Stimulated activated CD4-positive, alpha-beta T cell treated with anti-CD3 and anti-CD28 coated beads, Interleukin-4, amount 100 ng/mL, for 24 hours (primary cell): Measurements from ENCODE around the gene AP3M1.
"Not testable (repeated sequence)": the region's sequence is repeated elsewhere in the genome, so short reads cannot be mapped to it uniquely, and the experiment has no call there.

Experiments used
- DNase-seq: peaks from one replicate; pipeline ENCODE4 v3.0.0-alpha.2; 2020

The AP3M1 gene

DNA sequence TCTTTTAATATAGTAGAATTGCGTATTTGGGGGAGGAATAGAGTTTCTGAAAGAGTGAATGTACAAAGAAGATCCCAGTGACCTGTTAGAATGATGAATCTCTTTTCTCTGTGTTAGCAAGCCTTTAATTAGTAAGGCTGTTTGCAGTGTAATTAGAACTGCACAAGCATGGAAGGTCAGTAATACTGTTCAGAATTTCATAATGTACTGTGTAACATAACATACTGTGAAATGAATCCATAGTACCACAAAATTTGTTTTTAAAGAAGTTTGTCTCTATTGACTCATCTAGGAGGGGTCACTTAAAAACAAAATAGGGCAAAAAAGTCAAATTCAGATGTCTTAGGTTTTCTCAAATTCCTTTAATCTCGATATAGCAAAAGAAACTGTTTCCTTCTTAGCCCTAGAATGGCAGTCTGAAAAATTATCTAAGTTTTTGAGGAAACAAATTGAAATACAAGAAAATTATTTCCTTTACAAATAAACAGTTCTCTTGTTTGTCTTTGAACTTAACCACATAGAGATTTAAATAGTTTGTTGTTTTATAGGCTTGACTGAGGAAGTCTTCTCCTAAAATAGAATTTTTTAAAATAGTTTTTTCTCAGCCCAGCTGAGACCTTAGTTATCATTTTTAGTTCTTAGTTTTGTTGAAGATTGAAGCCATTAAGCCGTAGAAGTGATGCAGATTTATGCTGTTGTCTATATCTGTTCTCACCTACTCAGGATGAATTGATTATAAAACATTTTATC, 12.9 kb upstream of the AP3M1 start:
- DNase-seq = no peak

GRCh38 chr10:74160013-74160412, 9.4 kb upstream of the AP3M1 start:
- DNase-seq = no peak

GRCh38 chr10:74156919-74157289, 6.3 kb upstream of the AP3M1 start:
- DNase-seq = no peak

DNA sequence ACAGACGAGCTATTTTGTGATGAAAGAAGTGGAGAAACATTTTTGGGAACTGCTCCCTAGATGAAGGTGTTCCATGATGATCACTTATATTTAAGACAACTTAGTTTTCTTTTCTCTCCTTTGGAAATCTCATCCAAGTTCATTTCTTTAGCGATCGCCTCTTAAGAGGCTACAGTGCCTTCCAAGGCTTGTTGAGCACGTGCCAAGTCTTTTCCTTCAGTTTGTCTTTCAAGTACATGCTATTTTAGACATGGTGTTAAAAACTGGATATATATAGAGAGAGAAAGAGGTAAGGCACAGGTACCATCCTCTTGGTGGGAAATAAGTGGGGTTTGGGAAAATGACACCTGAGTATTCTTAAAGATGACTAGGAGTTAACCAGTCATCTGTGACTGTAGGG, 3.0 kb upstream of the AP3M1 start:
- no peak for DNase-seq

DNA sequence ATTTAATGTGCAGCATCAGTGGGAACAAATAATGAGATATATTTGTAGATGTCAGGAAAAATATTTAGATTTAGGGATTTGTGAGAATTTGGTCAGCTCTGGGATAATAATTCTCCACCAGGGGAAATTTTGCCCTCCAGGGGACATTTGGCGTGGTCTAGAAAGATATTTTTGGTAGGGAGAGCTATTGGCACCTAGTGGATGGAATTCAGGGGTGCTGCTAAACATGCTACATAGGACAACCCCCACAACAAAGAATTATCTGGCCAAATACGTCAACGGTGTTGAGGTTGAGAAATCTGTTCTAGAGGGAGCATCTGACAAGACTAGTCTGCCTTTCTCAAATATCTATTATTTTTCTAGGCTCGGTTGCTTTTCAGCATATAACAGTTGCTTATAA, 2.5 kb upstream of the AP3M1 start:
- no peak for DNase-seq

GRCh38 chr10:74151879-74152722, 1.5 kb upstream of the AP3M1 start:
- DNase-seq = no peak

DNA sequence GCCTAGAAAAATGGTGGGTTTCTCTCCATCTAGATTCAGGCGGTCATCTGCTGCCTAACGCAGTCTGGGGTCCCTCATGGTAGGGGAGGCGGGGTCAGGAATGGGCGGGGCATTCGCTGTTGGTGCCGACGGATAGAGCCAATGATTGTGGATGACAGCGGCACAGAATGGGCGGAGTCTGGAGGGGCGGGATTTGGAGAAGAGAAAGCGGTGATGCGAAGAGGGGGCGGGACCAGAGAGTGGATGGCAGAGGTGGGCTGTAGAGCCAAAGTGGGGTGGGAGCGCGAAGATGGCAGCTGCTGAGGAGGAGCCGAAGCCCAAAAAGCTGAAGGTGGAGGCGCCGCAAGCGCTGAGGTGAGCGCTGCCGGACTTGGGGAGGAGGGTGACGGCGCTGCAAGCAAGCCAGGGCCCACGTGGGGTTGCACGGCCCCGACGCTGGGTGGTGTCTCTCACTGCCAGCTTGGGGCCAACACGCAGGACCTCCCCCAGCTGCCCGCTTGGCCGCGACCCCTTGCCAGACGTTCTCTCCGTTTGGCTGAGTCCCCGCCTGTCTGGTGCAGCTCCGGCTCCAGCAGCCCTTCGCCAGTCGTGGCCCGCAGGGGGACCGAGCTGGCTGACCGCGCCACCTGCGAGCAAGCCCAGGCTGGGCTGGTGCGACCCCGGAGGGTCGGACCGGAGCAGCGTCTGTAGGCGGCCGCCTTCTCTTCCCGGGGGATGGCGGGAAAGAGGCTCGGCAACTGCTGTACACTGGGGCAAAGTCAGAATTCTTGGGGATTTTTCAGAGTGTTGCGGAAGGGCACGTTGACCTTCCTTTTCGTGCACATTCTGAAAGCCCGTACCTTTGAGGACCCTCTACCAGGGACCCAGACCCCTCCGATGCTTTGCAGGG, 606 bp upstream of the AP3M1 start, which contains the start of gene ADK:
TSS of gene ADK (plus strand) at position 232 of the 889 bp plus-strand sequence. CDS start at position 290, 58 bp downstream.
- peak; percentile 100 for DNase-seq

DNA sequence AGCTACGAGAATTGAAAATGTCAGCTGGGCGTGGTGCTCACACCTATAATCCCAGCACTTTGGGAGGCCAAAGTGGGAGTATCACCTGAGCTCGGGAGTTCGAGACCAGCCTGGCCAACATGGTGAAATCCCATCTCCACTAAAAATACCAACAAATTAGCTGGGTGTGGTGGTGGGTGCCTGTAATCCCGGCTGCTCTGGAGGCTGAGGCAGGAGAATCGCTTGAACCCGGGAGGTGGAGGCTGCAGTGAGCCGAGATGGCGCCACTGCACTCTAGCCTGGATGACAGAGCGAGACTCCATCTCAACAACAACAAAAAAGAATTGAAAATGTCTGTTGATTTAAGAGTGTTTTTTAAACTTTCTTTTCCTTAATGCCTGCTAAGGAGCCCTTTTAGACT, 3.6 kb downstream of the AP3M1 start:
- not testable (repeated sequence) for DNase-seq

GRCh38 chr10:74145133-74145532, 5.5 kb downstream of the AP3M1 start:
- no peak for DNase-seq

GRCh38 chr10:74140553-74140952, 10.1 kb downstream of the AP3M1 start:
- no peak for DNase-seq

GRCh38 chr10:74139981-74140380, 10.6 kb downstream of the AP3M1 start:
- DNase-seq = no peak

DNA sequence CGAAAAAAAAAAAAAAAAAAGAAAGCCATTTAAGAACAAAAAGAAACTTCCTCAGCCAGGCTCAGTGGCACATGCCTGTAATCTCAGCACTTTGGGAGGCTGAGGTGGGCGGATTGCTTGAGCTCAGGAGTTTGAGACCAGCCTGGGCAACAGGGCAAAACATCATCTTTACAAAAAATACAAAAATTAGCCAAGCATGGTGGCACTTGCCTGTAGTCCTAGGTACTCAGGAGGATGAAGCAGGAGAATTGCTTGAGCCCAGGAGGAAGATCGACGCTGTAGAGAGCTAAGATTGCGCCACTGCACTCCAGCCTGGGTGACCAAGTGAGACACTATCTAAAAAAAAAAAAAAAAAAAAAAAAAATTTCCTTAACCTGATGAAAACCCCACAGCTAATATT, 12.0 kb downstream of the AP3M1 start:
- DNase-seq = not testable (repeated sequence)

DNA sequence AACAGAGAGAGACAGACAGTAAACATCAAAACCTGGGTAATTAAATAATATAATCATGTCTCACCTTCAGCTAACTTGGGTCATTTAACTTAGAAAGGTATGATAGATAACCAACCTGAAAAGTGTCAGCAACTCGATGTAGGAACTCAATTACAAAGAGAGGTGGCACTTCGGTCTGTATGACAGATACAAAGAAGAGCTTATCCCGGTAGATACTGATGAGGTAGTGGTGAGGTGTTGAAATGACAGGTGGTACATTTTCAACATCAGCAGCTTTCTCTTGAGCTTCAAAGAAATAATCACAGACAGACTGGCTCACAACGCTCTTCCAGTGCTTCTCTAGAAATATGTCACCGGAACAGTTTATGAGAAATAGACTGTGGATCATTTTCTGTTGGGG, 12.6 kb downstream of the AP3M1 start:
- DNase-seq = no peak

DNA sequence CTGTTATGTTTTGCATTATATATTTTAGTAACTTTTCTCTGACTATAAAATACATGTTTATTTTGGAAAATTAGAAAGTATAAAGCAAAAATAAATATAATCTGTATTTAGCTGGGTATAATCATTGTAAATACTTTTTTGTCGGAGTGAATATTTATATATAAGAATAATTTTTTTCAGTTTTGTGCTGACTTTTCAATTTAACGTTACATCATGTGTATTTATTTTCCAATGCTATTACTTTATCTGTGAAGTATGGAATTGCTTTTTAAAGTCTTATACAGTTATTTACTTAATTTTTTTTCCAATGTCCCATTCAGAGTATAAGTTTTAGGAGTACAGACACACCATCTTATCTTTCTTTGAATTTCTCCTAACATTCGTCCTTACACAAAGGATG, 15.2 kb downstream of the AP3M1 start:
- DNase-seq = no peak

GRCh38 chr10:74133923-74134820, 16.5 kb downstream of the AP3M1 start:
- no peak for DNase-seq

DNA sequence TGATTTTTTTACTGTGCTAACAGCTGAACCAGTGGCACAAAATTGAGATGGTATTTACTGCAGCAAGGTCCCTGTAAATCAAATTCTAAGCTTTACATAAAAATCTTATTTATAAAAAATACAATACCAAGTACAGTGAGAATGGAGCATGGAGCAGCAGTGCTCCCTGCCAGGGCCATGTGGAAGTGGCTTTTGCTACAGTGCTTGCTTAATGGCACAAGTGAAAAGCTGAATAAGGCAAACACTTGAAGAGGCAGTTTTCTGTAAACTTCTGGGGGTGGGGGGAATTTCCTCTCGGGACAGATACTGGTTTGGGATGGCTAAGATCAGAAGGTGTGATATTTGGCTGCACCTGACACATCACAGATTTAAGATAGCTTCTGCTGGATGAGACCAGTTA, 27.5 kb downstream of the AP3M1 start:
- no peak for DNase-seq

DNA sequence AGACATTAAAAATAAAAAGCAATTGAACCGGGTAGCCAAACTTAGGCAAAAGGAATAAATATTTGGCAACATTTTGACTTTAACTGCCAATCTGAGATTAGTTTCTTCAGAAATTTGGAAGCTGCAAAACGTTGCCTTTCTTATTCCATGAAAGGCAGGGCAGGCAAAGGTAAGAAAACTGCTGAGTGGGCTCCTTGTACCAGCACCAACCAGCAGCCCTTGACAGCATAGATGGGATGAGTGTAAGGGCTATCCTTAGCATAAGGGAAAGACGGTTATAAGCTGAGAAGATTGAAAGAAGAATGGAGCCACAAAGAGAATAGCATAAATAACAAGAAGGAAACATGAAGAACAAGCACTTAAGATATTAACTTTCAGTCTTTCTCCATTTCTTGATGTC, 28.6 kb downstream of the AP3M1 start:
- no peak for DNase-seq

GRCh38 chr10:74121368-74121767, 29.3 kb downstream of the AP3M1 start:
- no peak for DNase-seq

DNA sequence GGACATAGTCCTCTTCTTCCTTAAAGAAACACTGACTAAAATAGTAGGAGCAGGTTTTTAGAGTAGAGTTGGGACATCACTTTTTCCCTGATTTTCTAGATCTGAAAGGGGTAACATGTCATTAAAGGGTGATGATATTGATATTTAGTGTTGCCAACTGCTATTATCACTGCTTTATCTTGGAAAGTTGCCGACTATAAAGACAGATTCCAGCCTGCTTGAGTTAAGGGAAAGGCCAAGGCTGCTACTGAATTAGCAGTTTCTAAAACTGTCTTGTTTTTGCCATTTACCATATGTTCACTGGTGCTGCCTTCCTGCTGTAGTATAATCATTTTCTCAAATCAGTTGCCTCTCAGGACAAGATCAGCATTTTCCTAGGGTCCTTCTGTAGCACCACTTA, 29.7 kb downstream of the AP3M1 start:
- DNase-seq = no peak

- no peak for DNase-seq
Observed at GRCh38 chr10:74118804-74119203, 31.8 kb downstream of the AP3M1 start.

DNA sequence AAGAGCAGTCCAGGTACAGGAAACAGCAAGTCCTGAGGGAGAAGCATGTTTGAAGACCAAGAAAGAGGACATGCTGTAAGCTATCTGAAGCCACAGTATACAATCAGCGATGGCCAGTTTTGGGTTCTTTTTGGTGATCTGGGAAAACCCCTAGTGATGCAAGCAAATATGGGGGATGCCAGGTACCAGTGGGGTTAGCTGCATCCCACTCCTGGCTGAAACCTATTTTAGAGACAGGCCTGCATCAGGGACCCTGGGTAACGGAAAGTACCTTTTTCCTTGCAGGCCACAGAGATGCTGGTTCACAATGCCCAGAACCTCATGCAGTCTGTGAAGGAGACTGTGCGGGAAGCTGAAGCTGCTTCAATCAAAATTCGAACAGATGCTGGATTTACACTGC, 32.9 kb downstream of the AP3M1 start:
- DNase-seq = no peak

GRCh38 chr10:74114041-74114448, 36.6 kb downstream of the AP3M1 start:
- no peak for DNase-seq
